HCT116 (cell line): ENCODE data around the gene HMG20A. TPM values are rescaled to one million over a fixed set of nuclear protein-coding genes. Genes with fewer than 3 reads are reported as not detected.

Experiments used
- ATAC-seq: fragments of 200-7000 bp; cut with Tn5 transposase; 2 replicates; pipeline ENCODE4 v1.9.1; 2020; ENCODE audit warnings: mild to moderate bottlenecking, moderate library complexity
- BruUV-seq: library from RNA; stranded (reverse); fragments of 400-500 nt; replicated peaks from 2 replicates; lab custom pipeline; 2021; lab: Mats Ljungman, UMichigan
- CTCF ChIA-PET: fragments of 300-600 bp; sonication (Branson Sonifier 250); formaldehyde crosslinking; loops from one replicate; lab custom pipeline; 2021; ENCODE audit warnings: antibody characterized with exemption; lab: Charles Lee
- POLR2A ChIA-PET: fragments of 300-600, 350-600 bp; sonication (Branson Sonifier 250); formaldehyde crosslinking; loops from one replicate; lab custom pipeline; 2021; ENCODE audit warnings: antibody characterized with exemption; lab: Charles Lee
- RAD21 ChIA-PET, 2 experiments: fragments of 300-600 bp; sonication (Branson Sonifier 250); formaldehyde crosslinking; loops; one replicate each; lab custom pipeline; 2023; ENCODE audit warnings: low total read pairs in 2 of 2; ENCODE audit not compliant: uncharacterized antibody in 2 of 2, unreplicated experiment in 2 of 2, low non-redundant PET in 1 of 2; lab: Charles Lee
- DNase-seq: peaks from one replicate; pipeline ENCODE4 v3.0.0-alpha.2; 2010; ENCODE audit warnings: low read depth, low spot score
- H2AFZ ChIP-seq: fragments of 200-600 bp; shearing (Covaris generic), sonication (generic); 2 replicates; pipeline ENCODE4 v1.6.1; 2017; ENCODE audit warnings: low read depth, mixed run types, mixed read lengths, antibody characterized with exemption, low read length; ENCODE audit not compliant: poor library complexity, severe bottlenecking
- H3K27ac ChIP-seq: 2 replicates; pipeline ENCODE4 v1.5.1; 2012; ENCODE audit warnings: low read depth, low read length
- H3K27me3 ChIP-seq: fragments of 200-600 bp; sonication (generic); 2 replicates; pipeline ENCODE4 v1.6.1; 2016; ENCODE audit warnings: mixed run types, low read length, mixed read lengths; ENCODE audit not compliant: insufficient read depth
- H3K36me3 ChIP-seq, 2 experiments: fragments of 200-500 bp in 1 of 2; fragments of 200-600 bp in 1 of 2; sonication (Bioruptor generic) in 1 of 2; sonication (generic) in 1 of 2; 2 replicates each; pipeline versions ENCODE4 v1.5.1 to v1.6.1; 2014 to 2016; ENCODE audit warnings: low read length in 2 of 2, inconsistent platforms in 1 of 2, mixed read lengths in 1 of 2, mixed run types in 1 of 2; ENCODE audit not compliant: insufficient read depth in 2 of 2, control insufficient read depth in 1 of 2
- H3K4me1 ChIP-seq, 2 experiments: fragments of 200-600 bp in 1 of 2; sonication (generic) in 1 of 2; 2 replicates each; pipeline versions ENCODE4 v1.5.1 to v1.6.1; 2012 to 2017; ENCODE audit warnings: low read length in 2 of 2, inconsistent platforms in 1 of 2, mild to moderate bottlenecking in 1 of 2, mixed read lengths in 1 of 2, mixed run types in 1 of 2, moderate library complexity in 1 of 2; ENCODE audit not compliant: insufficient read depth in 2 of 2, control insufficient read depth in 1 of 2
- H3K4me2 ChIP-seq: fragments of 200-600 bp; sonication (generic); 2 replicates; pipeline ENCODE4 v1.6.1; 2017; ENCODE audit warnings: mixed run types, low read length, mixed read lengths
- H3K4me3 ChIP-seq, 2 experiments: fragments of 200-600 bp in 1 of 2; sonication (generic) in 1 of 2; replicated peaks in 1 of 2; 2 replicates each; pipeline ENCODE4 v1.5.1; 2011 to 2016; ENCODE audit warnings: low read length in 2 of 2, control low read depth in 1 of 2, low read depth in 1 of 2, mild to moderate bottlenecking in 1 of 2, mixed read lengths in 1 of 2, mixed run types in 1 of 2
- H3K79me2 ChIP-seq: fragments of 200-600 bp; sonication (generic); 2 replicates; pipeline ENCODE4 v1.6.1; 2017; ENCODE audit warnings: mild to moderate bottlenecking, mixed run types, low read length, moderate library complexity, mixed read lengths; ENCODE audit not compliant: insufficient read depth
- H3K9ac ChIP-seq: fragments of 200-600 bp; sonication (generic); 2 replicates; pipeline ENCODE4 v1.6.1; 2016; ENCODE audit warnings: low read length, mixed read lengths
- H3K9me2 ChIP-seq: fragments of 200-600 bp; sonication (generic), shearing (Covaris generic); 2 replicates; pipeline ENCODE4 v1.6.1; 2017; ENCODE audit warnings: mixed run types, mild to moderate bottlenecking, moderate library complexity; ENCODE audit not compliant: insufficient read depth
- H3K9me3 ChIP-seq, 2 experiments: fragments of 200-500 bp in 1 of 2; fragments of 200-600 bp in 1 of 2; sonication (Bioruptor generic) in 1 of 2; sonication (generic) in 1 of 2; 2 replicates each; pipeline ENCODE4 v1.6.1; 2014 to 2017; ENCODE audit warnings: low read length in 2 of 2, mixed read lengths in 2 of 2, inconsistent platforms in 1 of 2, low read depth in 1 of 2, mild to moderate bottlenecking in 1 of 2, mixed run types in 1 of 2, moderate library complexity in 1 of 2; ENCODE audit not compliant: control insufficient read depth in 1 of 2, insufficient read depth in 1 of 2
- H4K20me1 ChIP-seq: fragments of 200-600 bp; sonication (generic), shearing (Covaris generic); 2 replicates; pipeline ENCODE4 v1.6.1; 2017; ENCODE audit warnings: mixed run types, mild to moderate bottlenecking, moderate library complexity; ENCODE audit not compliant: insufficient read depth
- CBX3 ChIP-seq: IDR thresholded peaks from 2 replicates; pipeline ENCODE4 v1.6.1; 2012; ENCODE audit warnings: low read depth
- EGR1 ChIP-seq: IDR thresholded peaks from 2 replicates; pipeline ENCODE4 v1.6.1; 2012; ENCODE audit warnings: low read depth
- EZH2 ChIP-seq: fragments of 200-600 bp; sonication (generic); IDR thresholded peaks from 2 replicates; pipeline ENCODE4 v1.6.1; 2017; ENCODE audit warnings: antibody characterized with exemption, mixed run types
- EZH2phosphoT487 ChIP-seq: fragments of 200-600 bp; IDR thresholded peaks from 2 replicates; pipeline ENCODE4 v1.6.1; 2018; ENCODE audit warnings: antibody characterized with exemption, borderline replicate concordance
- FOSL1 ChIP-seq: IDR thresholded peaks from 2 replicates; pipeline ENCODE4 v1.6.1; 2012; ENCODE audit warnings: low read depth
- JUND ChIP-seq: IDR thresholded peaks from 2 replicates; pipeline ENCODE4 v1.6.1; 2012
- POLR2A ChIP-seq: IDR thresholded peaks from 2 replicates; pipeline ENCODE4 v1.7.0; 2011; ENCODE audit warnings: borderline replicate concordance; ENCODE audit not compliant: insufficient read depth, insufficient read length; ENCODE audit errors: extremely low read depth
- POLR2AphosphoS5 ChIP-seq: IDR thresholded peaks from 2 replicates; pipeline ENCODE4 v1.6.1; 2011; ENCODE audit warnings: mild to moderate bottlenecking, low read depth, low read length, moderate library complexity
- RAD21 ChIP-seq: IDR thresholded peaks from 2 replicates; pipeline ENCODE4 v1.6.1; 2012; ENCODE audit warnings: low read depth, mild to moderate bottlenecking
- SIN3A ChIP-seq: IDR thresholded peaks from 2 replicates; pipeline ENCODE4 v1.6.1; 2012; ENCODE audit warnings: low read depth
- SP1 ChIP-seq: IDR thresholded peaks from 2 replicates; pipeline ENCODE4 v1.6.1; 2012; ENCODE audit warnings: low read depth
- TCF7L2 ChIP-seq: IDR thresholded peaks from 2 replicates; pipeline ENCODE4 v1.7.0; 2011; ENCODE audit warnings: borderline replicate concordance, inconsistent platforms; ENCODE audit not compliant: insufficient read depth, insufficient read length; ENCODE audit errors: extremely low read depth
- ZBTB33 ChIP-seq: IDR thresholded peaks from 2 replicates; pipeline ENCODE4 v1.6.1; 2011; ENCODE audit warnings: mild to moderate bottlenecking, low read length, moderate library complexity; ENCODE audit not compliant: insufficient replicate concordance; ENCODE audit errors: extremely low read depth
- intact Hi-C: fragments of 100-400 bp; cut with micrococcal nuclease; formaldehyde crosslinking; loops from 2 replicates; pipeline ENCODE4 v1.10.0; 2022
- total RNA-seq: library from RNA; stranded (reverse); gene quantifications from one replicate; pipeline ENCODE4 v1.2.1, GENCODE V29; 2021; ENCODE audit not compliant: unreplicated experiment

The HMG20A gene
- total RNA-seq, 1 experiment from 2014 or later = 37.7 TPM

GRCh38 chr15:77504871-77505270 is 84.2 kb downstream of the HMG20A start:
- H3K9ac ChIP-seq = no peak overlapping the region
- no peak for ATAC-seq
- H2AFZ ChIP-seq = no peak overlapping the region
- no TSS peak for BruUV-seq
- H3K27me3 ChIP-seq = no peaks in the 10 kb centered on the region
- no peaks in the 10 kb centered on the region for H3K79me2 ChIP-seq
- CTCF ChIA-PET = no interaction called here
- no peak for DNase-seq
- H4K20me1 ChIP-seq = no peaks in the 10 kb centered on the region
- H3K4me2 ChIP-seq = no peak overlapping the region
- POLR2A ChIA-PET = no interaction called here
- peaks cover 32% of the 10 kb centered on the region in 2 experiments; a peak in 3 of 4 replicates for H3K4me1 ChIP-seq
- no peaks in the 10 kb centered on the region for H3K9me2 ChIP-seq
- RAD21 ChIA-PET = no interaction called here
- no peaks in the 10 kb centered on the region for H3K36me3 ChIP-seq
- TF ChIP-seq EZH2 = no peak
- TF ChIP-seq POLR2AphosphoS5 = no peak
- no peak for TF ChIP-seq JUND
- no peak for TF ChIP-seq CBX3
- TF ChIP-seq ZBTB33 = no peak
- TF ChIP-seq SP1 = no peak
- TF ChIP-seq SIN3A = no peak
- no peak for TF ChIP-seq TCF7L2
- TF ChIP-seq POLR2A = no peak
- no peak for TF ChIP-seq FOSL1
- no peak for TF ChIP-seq EZH2phosphoT487
- no peak for TF ChIP-seq RAD21
- no peak for TF ChIP-seq EGR1
- intact Hi-C loops = no loop called here
- no peak overlapping the region for H3K27ac ChIP-seq
- H3K9me3 ChIP-seq = no peaks in the 10 kb centered on the region
- no peak overlapping the region for H3K4me3 ChIP-seq
